ENCODE data around the gene CREBL2.
"Not testable (repeated sequence)": the region's sequence is repeated elsewhere in the genome, so short reads cannot be mapped to it uniquely, and the experiment has no call there.

CREBL2 gene

DNA sequence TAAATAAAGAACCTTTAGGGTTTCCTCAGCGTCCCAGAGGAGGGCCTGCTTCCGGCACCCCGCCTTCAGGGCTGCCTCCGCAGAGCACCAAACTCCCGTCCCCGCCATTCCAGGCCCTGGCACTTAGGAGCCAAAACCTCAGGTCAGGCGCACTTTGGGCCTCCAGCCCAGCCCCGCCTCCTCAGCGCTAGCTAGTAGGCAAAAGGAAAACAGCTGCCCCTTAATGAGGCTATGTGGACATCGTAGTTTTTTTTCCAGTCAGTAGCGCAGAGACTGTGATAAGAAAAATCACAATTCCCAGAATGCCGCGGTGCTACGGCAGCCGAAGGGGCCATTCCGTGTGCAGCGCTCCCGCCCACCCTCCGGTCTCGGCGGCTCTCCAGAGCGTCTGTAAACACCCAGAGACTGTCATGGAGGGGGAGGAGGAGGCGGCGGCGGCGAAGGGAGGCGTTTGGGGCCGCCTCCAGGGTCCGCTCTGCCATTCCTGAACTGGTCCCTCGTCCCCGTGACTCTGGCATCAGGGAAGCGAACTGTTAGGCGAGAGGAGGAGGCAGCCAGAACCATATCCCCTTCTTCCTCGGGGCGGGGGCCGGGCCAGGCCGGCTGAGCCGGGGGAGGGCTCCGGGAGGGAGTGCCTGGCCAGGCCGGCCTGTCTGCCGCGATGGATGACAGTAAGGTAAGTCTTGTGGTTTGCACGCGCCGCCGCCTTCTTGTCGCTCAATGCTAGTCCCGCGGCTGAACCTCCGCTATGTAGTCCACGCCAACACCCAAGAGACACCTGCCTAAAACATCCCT, at the start of gene CREBL2:
Gene CREBL2, plus strand, starts transcription at position 365 of the 795 bp plus-strand sequence. Its CDS starts 297 bp downstream, at position 662.
- DNase-seq, result peak; percentile 95

DNA sequence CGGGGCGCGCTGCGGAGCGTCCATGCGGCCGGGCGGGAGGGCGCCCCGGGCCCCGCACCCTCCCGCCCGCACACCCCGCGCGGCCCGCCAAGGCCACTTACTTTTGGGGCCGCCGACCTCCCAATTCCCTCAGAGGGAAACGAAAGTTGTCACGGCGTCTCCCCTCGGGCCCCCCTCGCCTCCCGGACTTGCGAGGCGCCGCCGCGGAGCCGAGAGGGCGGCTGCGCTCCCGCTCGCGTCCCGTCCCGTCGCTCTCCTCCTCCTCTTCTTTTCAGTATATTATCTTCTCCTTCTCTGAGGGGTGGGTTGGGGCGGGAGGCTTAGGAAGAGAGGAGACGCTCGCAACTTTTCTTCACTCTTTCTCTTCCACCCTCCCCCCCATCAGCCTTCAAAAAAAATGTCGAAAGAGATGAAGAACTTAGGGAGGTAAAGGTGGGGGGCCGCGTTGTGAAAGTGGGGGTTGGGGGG, 49.6 kb upstream of the CREBL2 start:
- DNase-seq, result no peak

GRCh38 chr12:12562585-12563261, 49.0 kb upstream of the CREBL2 start, which contains the start of gene DUSP16:
Gene DUSP16, minus strand, starts transcription at chr12:12562863. Its CDS starts 41,765 bp downstream, at chr12:12521098.
- peak; percentile 67 for DNase-seq

- DNase-seq, result peak; percentile 14
Observed at GRCh38 chr12:12563290-12563928, 48.3 kb upstream of the CREBL2 start.

DNA sequence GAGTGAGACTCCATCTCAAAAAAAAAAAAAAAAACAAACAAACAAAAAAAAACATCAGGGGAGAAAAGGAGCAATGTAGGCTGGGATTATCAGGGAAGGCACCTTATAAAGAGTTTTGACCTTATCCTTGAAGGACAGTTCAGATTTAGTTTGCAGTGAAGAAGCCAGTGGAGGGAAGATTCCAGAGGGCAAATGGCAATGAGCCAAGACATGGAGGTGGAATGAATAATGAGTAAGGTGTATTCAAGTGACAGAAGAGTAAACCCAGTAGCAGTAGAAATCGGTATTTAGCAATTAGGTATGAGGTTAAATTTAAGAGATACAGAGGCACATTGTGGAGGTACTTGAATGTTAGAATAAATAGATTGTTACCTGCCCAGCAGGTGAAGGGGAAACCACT, 46.8 kb upstream of the CREBL2 start:
- no peak for DNase-seq

GRCh38 chr12:12565971-12566370, 45.7 kb upstream of the CREBL2 start:
- DNase-seq, result not testable (repeated sequence)

GRCh38 chr12:12572659-12573058, 39.0 kb upstream of the CREBL2 start:
- no peak for DNase-seq

- no peak for DNase-seq
Observed at GRCh38 chr12:12577786-12578185, 33.9 kb upstream of the CREBL2 start.

- not testable (repeated sequence) for DNase-seq
Observed at GRCh38 chr12:12580716-12581115, 31.0 kb upstream of the CREBL2 start.

DNA sequence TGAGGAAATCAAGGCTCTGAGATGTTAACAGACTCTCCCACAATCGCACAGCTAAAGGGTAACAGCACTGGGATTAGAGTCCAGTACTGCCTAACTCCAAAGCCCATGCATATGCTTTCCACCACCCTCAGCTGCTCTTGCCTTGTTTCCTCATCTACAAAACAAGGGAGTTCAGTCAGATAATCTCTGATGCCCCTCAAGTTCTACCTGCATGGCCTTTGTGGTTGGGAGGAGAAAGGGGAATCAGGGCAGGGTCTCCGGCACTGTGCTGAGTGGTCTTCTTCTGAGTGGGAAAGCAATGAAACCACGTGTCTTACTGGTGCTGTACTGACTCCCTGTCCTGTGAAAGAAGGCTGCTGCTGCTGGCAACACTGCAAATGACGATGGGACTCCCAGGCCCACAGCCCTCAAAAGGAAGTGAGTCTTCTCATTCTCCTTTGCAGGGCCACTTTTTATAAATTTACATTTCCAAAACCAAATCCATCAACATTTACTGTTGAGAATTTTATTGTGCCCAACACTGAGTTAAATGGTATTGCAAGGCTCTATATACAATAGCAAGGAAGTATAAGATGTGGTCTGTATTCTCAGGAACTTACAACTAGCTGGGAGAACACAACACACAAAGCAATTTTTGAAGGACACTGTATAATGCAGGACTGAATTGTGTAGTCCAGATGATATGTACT, 29.3 kb upstream of the CREBL2 start:
- no peak for DNase-seq

- DNase-seq, result no peak
Observed at GRCh38 chr12:12582895-12583303, 28.8 kb upstream of the CREBL2 start.

GRCh38 chr12:12583510-12584178, 28.0 kb upstream of the CREBL2 start:
- DNase-seq, result no peak

GRCh38 chr12:12585115-12585863, 26.4 kb upstream of the CREBL2 start:
- DNase-seq, result no peak

DNA sequence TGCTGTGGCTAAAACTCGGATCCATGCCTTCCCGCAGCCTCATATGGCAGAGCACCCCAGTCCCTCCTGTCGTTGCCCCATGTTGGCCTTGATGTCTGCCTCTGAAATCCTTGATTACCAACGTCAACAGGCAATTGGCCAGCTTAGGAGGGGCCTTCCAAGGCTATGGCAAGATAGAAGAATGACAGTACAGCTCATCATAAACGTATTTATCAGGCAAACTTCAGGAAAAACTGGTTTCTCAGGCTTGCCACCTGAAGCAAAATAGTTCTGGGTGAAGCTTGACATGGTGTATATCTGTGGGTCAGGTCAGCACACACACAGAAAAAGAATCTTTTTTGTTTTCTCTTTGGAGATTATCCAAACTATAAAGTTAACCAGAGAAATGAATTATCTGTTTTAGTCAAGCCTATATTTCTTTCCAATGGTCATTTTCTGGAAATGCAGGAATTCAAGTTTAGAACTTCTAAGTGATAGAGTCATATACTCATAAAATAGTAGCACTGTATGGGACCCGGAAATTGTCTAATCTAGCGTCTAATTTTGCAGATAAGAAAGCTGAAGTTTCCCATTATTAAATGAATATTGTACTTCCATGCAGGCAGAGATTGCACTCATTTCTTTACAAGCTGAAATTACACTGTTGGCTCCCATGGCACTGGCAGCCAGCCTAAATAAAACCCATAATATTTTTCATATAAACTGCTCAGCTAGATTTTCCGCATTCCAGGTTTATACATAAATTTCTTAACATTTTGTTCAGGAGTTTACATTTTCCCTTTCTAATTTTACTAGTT, 24.6 kb upstream of the CREBL2 start:
- DNase-seq, result no peak

DNA sequence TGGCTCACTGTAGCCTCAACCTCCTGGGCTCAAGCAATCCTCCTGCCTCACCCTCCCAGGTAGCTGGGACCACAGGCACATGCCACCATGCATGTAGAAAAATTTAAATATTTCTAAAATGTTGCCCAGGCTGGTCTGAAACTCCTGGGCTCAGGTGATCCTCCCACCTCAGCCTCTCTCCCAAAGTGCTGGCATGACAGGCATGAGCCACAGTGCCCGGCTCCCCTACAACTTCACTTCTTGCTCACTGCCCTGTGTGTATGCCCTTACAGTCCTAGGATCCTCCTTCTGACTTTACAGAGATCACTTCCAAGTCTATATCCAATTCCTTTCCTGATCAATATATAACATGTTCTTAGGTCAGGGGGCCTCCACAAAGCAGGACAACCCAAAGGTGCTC, 23.8 kb upstream of the CREBL2 start:
- DNase-seq, result no peak

DNA sequence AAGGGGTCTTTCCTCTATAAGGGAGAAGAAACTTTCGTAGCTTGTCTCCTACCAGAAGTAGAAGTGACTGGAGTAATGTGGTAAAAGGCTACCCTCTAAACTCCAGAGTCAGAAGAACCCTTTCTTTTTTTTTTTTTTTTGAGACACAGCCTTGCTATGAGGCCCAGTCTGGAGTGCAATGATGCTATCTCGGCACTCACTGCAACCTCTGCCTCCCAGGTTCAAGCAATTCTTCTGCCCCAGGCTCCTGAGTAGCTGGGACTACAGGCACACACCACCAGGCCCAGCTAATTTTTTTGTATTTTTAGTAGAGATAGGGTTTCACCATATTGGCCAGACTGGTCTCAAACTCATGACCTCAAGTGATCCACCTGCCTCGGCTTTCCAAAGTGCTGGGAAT, 23.2 kb upstream of the CREBL2 start:
- DNase-seq, result not testable (repeated sequence)

DNA sequence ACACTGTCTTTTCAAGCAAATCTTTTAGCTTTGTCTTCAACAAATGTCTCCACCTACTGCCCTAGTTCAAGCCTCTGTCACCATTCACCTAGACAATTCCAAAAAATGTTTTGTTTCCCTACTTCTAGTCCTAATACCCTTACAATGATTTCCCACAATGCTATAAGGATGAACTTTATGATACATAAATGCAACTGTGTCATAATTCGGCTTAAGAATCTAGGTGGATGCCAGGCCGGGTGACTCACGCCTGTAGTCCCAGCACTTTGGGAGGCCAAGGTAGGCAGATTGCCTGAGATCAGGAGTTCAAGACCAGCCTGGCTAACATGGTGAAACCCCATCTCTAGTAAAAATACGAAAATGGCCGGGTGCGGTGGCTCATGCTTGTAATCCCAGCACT, 20.7 kb upstream of the CREBL2 start:
- no peak for DNase-seq

DNA sequence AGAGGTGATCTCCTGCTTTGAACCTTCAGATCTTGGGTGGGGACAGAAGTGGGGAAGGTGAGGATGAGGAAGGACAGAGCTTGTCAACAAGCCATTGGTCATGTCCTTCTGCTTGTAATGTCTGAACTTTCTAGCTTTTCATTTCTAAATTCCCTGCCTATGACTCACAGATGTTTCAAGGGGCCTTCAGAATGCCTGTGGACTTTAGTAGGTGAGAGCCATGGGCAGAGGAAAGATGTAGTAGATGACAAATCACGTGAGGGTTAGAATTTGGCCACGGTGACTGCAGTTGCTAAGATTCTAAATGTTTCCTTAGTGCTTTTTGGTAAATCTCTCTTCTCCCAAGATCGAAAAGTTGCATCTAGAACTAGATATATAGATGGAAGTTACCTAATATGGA, 18.7 kb upstream of the CREBL2 start:
- DNase-seq, result no peak

GRCh38 chr12:12595929-12596328, 15.7 kb upstream of the CREBL2 start:
- not testable (repeated sequence) for DNase-seq

DNA sequence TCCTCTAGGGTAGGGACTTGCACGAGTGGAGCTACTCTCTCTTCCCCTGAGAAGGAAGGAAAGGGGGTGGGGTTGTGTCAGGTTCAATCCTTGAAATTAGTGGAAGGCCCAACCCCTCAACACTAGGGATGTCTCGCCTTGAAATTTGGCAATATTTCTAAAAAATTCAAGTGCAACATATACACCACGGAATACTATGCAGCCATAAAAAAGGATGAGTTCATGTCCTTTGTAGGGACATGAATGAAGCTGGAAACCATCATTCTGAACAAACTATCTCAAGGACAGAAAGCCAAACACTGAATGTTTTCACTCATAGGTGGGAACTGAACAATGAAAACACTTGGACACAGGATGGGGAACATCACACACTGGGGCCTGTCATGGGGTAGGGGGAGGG, 15.1 kb upstream of the CREBL2 start:
- DNase-seq, result not testable (repeated sequence)

GRCh38 chr12:12598864-12599263, 12.8 kb upstream of the CREBL2 start:
- no peak for DNase-seq

Measured in NCI-H526 treated with DMSO at 0.1 percent for 48 hours (cell line).